Immature natural killer cell (primary cell): ENCODE measurements around the gene RAD52. TPM values are rescaled to one million over a fixed set of nuclear protein-coding genes. Genes with fewer than 3 reads are reported as not detected.

Source experiments
- DNase-seq, 3 donors: peaks; one replicate each; pipeline ENCODE4 v3.0.0; 2022; ENCODE audit warnings: mixed read lengths in 1 of 3
- H3K27ac Mint-ChIP-seq, 6 donors: one replicate each; pipeline ENCODE4 v1.8.0; 2020; ENCODE audit warnings: mixed read lengths in 6 of 6, mild to moderate bottlenecking in 5 of 6, inconsistent platforms in 4 of 6, moderate library complexity in 3 of 6
- H3K27me3 Mint-ChIP-seq, 3 donors: one replicate each; pipeline ENCODE4 v1.8.0; 2020 to 2021; ENCODE audit warnings: low read depth in 3 of 3, mild to moderate bottlenecking in 3 of 3, mixed read lengths in 3 of 3, moderate library complexity in 3 of 3, inconsistent platforms in 1 of 3
- H3K36me3 Mint-ChIP-seq, 3 donors: one replicate each; pipeline ENCODE4 v1.8.0; 2020; ENCODE audit warnings: mixed read lengths in 3 of 3, inconsistent platforms in 2 of 3, mild to moderate bottlenecking in 2 of 3
- H3K4me1 Mint-ChIP-seq, 2 donors: one replicate each; pipeline ENCODE4 v1.8.0; 2020; ENCODE audit warnings: inconsistent platforms in 2 of 2, mild to moderate bottlenecking in 2 of 2, mixed read lengths in 2 of 2, moderate library complexity in 1 of 2
- H3K4me3 Mint-ChIP-seq, 5 donors: one replicate each; pipeline ENCODE4 v1.8.0; 2020; ENCODE audit warnings: mild to moderate bottlenecking in 5 of 5, mixed read lengths in 5 of 5, inconsistent platforms in 3 of 5, moderate library complexity in 3 of 5
- H3K9me3 Mint-ChIP-seq, 6 donors: one replicate each; pipeline ENCODE4 v1.8.0; 2020; ENCODE audit warnings: mild to moderate bottlenecking in 6 of 6, mixed read lengths in 6 of 6, inconsistent platforms in 4 of 6, moderate library complexity in 3 of 6
- polyA plus RNA-seq, 3 donors: library from polyadenylated mRNA; unstranded; fragments of 300-500 nt; fragmentation: Illumina TruSeq; gene quantifications; one replicate each; pipeline ENCODE4 v1.2.3, GENCODE V29; 2021

Gene RAD52
- polyA plus RNA-seq, 3 donors from 2014 or later = 0.11 to 6.0 (median 4.9) TPM

DNA sequence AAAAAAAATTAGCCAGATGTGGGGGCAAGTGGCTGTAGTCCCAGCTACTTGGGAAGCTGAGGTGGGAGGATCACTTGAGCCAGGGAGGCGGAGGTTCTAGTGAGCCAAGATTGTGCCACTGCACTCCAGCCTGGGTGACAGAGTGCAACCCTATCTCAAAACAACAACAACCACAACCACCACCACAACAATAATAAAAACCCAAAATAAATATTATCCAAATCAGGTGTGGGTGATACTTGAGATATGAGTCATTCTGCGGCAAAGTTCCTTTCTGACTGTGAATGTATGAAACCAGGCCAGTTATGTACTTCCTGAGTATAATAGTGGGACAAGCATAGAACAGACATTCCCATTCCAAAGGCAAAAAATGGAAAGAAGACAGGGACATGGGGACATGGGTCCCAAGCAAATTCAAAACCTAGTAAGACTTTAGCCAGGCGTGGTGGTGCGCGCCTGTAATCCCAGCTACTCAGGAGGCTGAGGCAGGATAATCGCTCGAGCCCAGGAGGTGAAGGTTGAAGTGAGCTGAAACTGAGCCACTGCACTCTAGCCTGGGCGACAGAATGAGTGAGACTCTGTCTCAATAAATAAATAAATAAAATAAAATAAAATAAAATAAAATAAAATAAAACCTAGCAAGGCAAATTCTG is 31.8 kb upstream of the RAD52 start:
- H3K9me3 Mint-ChIP-seq = no peaks in the 10 kb centered on the region
- no peaks in the 10 kb centered on the region for H3K27me3 Mint-ChIP-seq
- H3K36me3 Mint-ChIP-seq = no peaks in the 10 kb centered on the region
- H3K27ac Mint-ChIP-seq = no peak overlapping the region
- no peak for DNase-seq
- no peak overlapping the region for H3K4me3 Mint-ChIP-seq
- no peaks in the 10 kb centered on the region for H3K4me1 Mint-ChIP-seq

DNA sequence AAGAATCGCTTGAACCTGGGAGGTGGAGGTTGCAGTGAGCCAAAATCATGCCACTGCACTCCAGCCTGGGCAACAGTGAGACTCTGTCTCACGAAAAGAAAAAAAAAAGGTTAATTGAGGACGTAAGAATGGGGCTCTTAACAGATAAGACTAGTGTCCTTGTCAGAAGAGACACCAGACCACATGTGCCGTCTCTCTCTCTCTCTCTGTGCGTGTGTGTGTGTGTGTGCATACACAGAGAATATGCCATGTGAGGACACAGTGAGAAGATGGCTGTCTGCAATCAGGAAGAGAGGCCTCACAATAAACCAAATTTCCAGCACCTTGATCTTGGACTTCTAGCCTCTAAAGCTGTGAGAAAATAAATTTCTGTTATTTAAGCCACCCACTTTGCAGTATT is 29.9 kb upstream of the RAD52 start:
- H3K27ac Mint-ChIP-seq = no peak overlapping the region
- H3K4me3 Mint-ChIP-seq = no peak overlapping the region
- no peaks in the 10 kb centered on the region for H3K4me1 Mint-ChIP-seq
- no peaks in the 10 kb centered on the region for H3K36me3 Mint-ChIP-seq
- DNase-seq = no peak
- no peaks in the 10 kb centered on the region for H3K9me3 Mint-ChIP-seq
- no peaks in the 10 kb centered on the region for H3K27me3 Mint-ChIP-seq

DNA sequence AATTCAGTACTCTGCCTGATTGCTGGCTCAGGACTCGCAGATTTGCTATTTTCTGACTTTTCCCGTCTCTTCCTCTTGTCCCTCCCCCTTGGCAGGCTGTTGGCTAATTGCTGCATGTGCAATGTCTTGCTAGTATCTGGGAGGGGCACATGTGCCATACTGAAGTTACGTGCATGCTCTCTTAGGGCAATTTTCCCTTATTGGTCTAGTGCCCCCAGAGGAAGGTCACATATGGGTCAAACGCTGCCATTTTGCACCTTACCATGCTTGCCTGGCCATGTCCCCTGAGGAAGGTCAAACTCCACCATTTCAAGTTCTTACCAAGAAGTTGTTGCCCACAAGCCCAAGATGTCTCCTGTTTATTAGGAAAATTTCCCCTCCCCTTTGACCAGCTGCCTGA is 27.7 kb upstream of the RAD52 start:
- H3K4me3 Mint-ChIP-seq = no peak overlapping the region
- H3K27ac Mint-ChIP-seq = no peak overlapping the region
- no peaks in the 10 kb centered on the region for H3K4me1 Mint-ChIP-seq
- H3K27me3 Mint-ChIP-seq = no peaks in the 10 kb centered on the region
- no peaks in the 10 kb centered on the region for H3K9me3 Mint-ChIP-seq
- H3K36me3 Mint-ChIP-seq = no peaks in the 10 kb centered on the region
- DNase-seq = no peak

DNA sequence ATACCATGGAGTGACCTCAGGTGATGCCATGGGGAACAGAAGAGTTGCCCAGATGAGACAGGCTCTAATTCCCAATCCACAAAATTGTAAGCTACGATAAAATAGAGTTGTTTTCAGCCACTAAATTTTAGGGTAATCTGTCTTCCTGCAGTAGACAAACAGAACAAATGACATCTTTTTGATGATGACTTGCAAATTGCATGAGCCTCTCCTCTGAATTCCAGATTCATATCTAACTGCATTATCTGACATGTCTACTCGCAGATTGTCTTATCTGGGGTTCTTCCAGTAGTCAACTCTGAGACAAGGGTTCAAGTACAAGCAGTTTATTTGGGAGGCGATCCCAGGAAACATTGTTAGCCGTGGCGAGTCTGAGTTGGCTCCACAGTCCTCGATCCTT is 27.1 kb upstream of the RAD52 start:
- Mint-ChIP-seq H3K27me3 (no peaks in the 10 kb centered on the region), H3K4me3 (no peak overlapping the region), H3K36me3 (no peaks in the 10 kb centered on the region), H3K9me3 (no peaks in the 10 kb centered on the region), H3K27ac (no peak overlapping the region), H3K4me1 (no peaks in the 10 kb centered on the region)
- DNase-seq = no peak

DNA sequence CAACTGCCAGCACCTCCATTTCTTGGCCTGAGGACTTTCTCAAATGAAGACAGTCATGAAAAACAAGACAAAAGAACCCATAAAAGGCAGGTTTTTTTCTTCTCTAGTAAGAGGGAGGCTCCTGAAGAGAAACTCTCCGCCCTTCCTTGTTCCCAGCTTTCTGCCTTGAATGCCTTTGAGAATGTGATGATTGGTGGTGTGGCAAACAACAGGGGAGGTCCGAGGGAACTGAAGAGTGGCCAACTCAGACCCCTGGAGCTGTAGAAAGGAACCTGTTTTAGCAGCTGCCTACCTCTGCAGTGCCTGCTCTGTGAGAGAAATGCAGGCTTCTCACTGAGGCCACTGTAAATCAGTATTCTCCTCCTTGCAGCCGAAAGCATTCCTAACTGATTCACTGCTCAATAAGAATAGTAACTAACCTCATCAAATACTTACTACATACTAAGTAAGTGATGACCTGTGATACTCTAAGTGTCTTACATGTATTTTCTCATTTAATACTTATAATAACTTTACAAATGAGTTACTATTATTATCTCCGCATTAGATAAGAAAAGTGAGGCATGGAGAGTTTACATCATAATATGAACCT is 24.9 kb upstream of the RAD52 start:
- no peak overlapping the region for H3K4me3 Mint-ChIP-seq
- no peaks in the 10 kb centered on the region for H3K4me1 Mint-ChIP-seq
- no peaks in the 10 kb centered on the region for H3K27me3 Mint-ChIP-seq
- no peaks in the 10 kb centered on the region for H3K36me3 Mint-ChIP-seq
- DNase-seq = no peak
- H3K9me3 Mint-ChIP-seq = no peaks in the 10 kb centered on the region
- H3K27ac Mint-ChIP-seq = no peak overlapping the region

DNA sequence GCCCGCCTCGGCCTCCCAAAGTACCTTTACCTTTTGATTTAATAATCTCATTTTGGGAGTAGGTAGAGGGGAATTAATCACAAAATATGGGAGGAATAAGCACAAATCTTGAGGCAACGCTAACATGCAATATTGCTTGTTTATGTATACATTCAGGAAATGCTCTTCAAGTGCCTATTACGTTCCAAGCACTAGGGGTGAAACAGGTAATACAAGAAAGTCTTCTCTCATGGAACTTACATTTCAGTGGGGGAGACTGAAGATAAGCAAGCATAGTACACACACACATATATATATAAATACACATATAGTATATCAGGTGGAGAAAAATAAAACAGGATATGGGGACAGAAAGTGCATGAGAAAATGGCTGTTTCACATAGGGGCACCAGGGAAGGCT is 22.5 kb upstream of the RAD52 start:
- H3K27me3 Mint-ChIP-seq = no peaks in the 10 kb centered on the region
- no peak overlapping the region for H3K27ac Mint-ChIP-seq
- H3K4me1 Mint-ChIP-seq = no peaks in the 10 kb centered on the region
- no peak for DNase-seq
- H3K36me3 Mint-ChIP-seq = no peaks in the 10 kb centered on the region
- no peaks in the 10 kb centered on the region for H3K9me3 Mint-ChIP-seq
- no peak overlapping the region for H3K4me3 Mint-ChIP-seq

DNA sequence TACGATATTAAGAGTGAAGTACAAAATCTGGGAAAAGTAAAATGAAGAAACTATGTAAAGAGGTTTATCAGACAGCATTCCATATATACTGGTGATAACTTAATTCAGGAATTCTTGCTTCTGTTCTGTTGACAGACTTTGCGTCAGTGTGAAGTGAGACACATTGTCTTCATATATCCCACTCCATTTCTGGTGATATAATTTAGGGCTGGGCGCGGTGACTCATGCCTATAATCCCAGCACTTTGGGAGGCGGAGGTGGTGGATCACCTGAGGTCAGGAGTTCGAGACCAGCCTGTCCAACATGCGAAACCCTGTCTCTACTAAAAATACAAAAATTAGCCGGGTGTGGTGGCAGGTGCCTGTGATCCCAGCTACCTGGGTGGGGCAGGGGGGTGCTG is 20.3 kb upstream of the RAD52 start:
- peaks cover 0 to 3% (median 0%) of the 10 kb centered on the region in 3 donors for H3K27me3 Mint-ChIP-seq
- no peaks in the 10 kb centered on the region for H3K36me3 Mint-ChIP-seq
- no peak for DNase-seq
- no peaks in the 10 kb centered on the region for H3K4me1 Mint-ChIP-seq
- no peaks in the 10 kb centered on the region for H3K9me3 Mint-ChIP-seq
- H3K27ac Mint-ChIP-seq = no peak overlapping the region
- no peak overlapping the region for H3K4me3 Mint-ChIP-seq

DNA sequence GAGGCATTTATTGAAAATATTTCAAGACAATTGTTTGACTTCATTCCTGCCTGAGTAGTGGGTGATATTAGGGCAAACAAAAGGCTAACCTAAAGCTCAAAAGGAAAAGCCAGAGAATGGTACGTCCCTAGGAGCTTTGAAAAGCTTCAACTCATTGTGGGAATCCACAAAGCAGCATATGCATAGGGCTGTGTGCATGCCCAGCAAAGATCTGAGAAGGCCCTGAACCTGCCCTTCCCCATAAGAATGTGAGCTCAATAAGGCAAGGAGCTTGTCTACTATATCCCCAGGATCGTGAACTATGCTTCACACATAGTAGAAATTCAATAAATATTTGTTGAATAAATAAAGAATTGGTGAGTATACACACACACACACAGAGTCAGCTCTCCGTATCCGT is 19.1 kb upstream of the RAD52 start:
- Mint-ChIP-seq H3K4me1 (no peaks in the 10 kb centered on the region), H3K9me3 (no peaks in the 10 kb centered on the region), H3K27me3 (peaks cover 0 to 4% (median 3%) of the 10 kb centered on the region in 3 donors)

DNA sequence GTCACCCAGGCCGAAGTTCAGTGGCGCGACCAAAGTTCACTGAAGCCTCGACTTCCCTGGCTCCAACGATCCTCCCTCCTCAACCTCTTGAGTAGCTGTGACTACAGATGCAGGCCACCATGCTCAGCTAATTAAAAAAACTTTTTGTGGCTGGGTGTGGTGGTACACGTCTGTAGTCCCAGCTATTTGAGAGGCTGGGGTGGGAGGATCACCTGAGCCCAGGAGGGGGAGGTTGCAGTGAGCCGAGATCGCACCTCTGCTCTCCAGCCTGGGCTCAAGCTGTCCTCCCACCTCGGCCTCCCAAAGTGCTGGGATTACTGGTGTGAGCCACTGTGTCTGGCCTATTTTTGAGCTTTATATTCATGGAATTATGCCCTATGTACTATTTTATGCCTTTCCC is 18.1 kb upstream of the RAD52 start:
- Mint-ChIP-seq H3K27me3 (peaks cover 0 to 4% (median 3%) of the 10 kb centered on the region in 3 donors), H3K9me3 (no peaks in the 10 kb centered on the region), H3K27ac (no peak overlapping the region), H3K36me3 (peaks cover 0 to 4% (median 0%) of the 10 kb centered on the region in 3 donors), H3K4me3 (no peak overlapping the region), H3K4me1 (no peaks in the 10 kb centered on the region)
- DNase-seq = no peak

More for the DNA sequence above, 19.1 kb upstream of the RAD52 start:
- Mint-ChIP-seq H3K36me3 (peaks cover 0 to 3% (median 0%) of the 10 kb centered on the region in 3 donors), H3K27ac (no peak overlapping the region), H3K4me3 (no peak overlapping the region)
- DNase-seq = no peak

DNA sequence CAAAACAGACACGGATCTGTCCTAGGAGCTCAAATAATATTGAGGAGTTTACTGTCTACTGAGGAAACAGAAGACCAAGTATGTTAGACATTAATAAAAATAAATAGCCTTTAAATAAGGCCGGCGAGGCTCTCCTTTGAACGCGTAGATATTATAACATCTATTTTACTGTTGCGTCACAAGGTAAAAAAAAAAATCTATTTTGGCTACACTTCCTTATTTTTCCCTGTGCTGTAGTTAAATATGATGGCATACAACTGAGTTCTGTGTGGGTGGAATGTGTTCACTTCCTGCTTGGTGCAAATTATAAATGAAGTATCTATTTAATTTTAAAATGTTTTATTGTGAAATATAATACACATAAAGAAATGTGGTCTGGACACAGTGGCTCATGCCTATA is 17.2 kb upstream of the RAD52 start:
- Mint-ChIP-seq H3K27ac (no peak overlapping the region), H3K36me3 (peaks cover 0 to 4% (median 0%) of the 10 kb centered on the region in 3 donors), H3K4me1 (peaks cover 4 to 6% of the 10 kb centered on the region in 2 donors)

DNA sequence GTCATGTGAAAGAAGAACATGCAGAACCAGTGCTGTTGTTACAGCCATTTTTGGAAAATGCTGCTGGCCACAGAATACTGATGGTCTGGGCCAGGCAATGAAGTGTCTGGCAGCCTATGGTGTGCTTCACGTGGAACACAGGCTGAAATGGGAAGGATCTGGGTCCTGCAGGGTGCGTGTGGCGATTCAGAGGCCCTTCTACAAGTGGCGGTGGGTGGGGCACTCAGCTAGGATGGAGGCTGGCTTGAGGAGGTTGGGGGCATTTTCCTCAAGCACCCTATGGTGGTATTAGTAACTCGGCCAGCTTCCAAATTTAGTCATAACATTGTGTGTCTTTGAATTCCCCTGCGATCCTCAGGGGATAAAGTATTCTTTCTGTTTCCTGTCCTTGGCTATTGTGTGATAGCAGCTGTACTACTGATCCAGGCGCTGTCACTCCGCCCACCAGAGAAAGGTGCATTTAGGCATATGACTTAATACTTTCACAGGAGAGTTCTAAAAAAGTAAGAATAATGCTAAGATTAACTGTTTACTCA is 9.2 kb upstream of the RAD52 start:
- DNase-seq = no peak
- Mint-ChIP-seq H3K9me3 (no peaks in the 10 kb centered on the region), H3K36me3 (peaks cover 0 to 4% (median 0%) of the 10 kb centered on the region in 3 donors), H3K27me3 (peaks cover 0 to 1% (median 0%) of the 10 kb centered on the region in 3 donors), H3K27ac (no peak overlapping the region), H3K4me3 (no peak overlapping the region), H3K4me1 (peaks cover 10 to 11% of the 10 kb centered on the region in 2 donors)

More for the DNA sequence above, 17.2 kb upstream of the RAD52 start:
- Mint-ChIP-seq H3K27me3 (peaks cover 0 to 4% (median 3%) of the 10 kb centered on the region in 3 donors), H3K4me3 (no peak overlapping the region), H3K9me3 (no peaks in the 10 kb centered on the region)
- DNase-seq = no peak

DNA sequence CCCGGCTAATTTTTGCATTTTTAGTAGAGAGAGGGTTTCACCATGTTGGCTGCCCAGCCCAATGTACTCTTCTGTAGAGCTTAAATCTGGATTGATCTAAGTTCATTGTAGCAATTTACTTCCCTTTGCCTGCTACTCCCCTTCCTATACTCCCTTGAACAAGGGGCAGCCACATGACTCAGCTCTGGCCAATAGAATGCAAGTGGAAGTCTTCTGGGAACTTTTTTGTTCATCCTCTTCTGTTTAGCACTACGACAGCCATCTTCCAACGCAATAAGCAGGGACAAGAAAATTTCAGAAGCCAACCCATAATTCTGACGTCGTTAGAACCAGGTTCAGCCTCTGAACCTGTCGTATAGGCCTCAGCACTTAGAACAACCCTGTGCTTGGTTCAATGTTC is 6.4 kb upstream of the RAD52 start:
- DNase-seq = no peak
- peaks cover 0 to 4% (median 2%) of the 10 kb centered on the region in 3 donors for H3K27me3 Mint-ChIP-seq
- peaks cover 0 to 2% of the 10 kb centered on the region in 2 donors for H3K4me1 Mint-ChIP-seq
- H3K27ac Mint-ChIP-seq = no peak overlapping the region
- no peaks in the 10 kb centered on the region for H3K9me3 Mint-ChIP-seq
- peaks cover 0 to 3% (median 0%) of the 10 kb centered on the region in 3 donors for H3K36me3 Mint-ChIP-seq
- no peak overlapping the region for H3K4me3 Mint-ChIP-seq

DNA sequence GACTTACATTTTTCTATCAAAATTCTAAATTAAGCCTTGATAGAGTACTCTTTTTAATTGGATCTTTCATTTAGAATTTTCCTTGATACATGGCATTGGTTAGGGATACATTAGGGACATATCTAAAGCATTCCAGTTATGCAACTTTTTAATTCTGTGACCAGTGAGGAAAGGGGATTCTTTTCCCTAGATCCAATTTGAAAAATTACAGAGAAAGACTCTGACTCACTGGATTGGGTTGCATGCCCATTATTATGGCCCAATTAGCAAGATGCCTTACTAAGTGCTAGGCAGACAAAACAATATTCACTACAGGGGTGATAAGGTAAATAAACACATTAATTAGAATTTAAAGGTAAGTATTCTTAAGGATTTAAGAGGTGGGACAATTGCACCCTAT is 5.2 kb upstream of the RAD52 start:
- Mint-ChIP-seq H3K27me3 (peaks cover 5 to 13% (median 13%) of the 10 kb centered on the region in 3 donors), H3K9me3 (no peaks in the 10 kb centered on the region)

DNA sequence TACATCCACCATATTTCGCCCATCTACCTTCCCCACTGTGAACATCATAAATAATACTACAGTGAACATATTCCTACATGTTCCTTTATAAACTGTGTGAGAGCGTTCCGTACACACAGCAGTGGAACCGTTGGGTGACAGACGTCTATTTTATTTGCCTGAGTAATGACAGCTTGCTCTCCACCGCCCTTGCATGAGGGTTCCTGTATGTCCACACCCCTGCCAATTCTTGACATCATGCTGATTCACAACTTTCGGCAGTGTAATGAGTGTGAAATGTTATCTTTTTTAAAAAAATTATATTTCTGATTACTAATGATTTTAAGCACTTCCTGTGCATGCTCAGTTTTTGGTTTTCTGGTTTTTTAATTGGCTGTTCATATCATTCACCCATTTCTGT is 4.3 kb upstream of the RAD52 start:
- Mint-ChIP-seq H3K27ac (peak overlapping the region in 2 of 6 donors; percentile 13 to 43), H3K4me3 (no peak overlapping the region), H3K36me3 (no peaks in the 10 kb centered on the region), H3K9me3 (no peaks in the 10 kb centered on the region), H3K4me1 (peaks cover 9 to 10% of the 10 kb centered on the region in 2 donors), H3K27me3 (peaks cover 12 to 23% (median 21%) of the 10 kb centered on the region in 3 donors)
- no peak for DNase-seq

More for the DNA sequence above, 5.2 kb upstream of the RAD52 start:
- DNase-seq = no peak
- no peak overlapping the region for H3K4me3 Mint-ChIP-seq
- H3K4me1 Mint-ChIP-seq = peaks cover 0 to under 1% of the 10 kb centered on the region in 2 donors
- no peak overlapping the region for H3K27ac Mint-ChIP-seq
- H3K36me3 Mint-ChIP-seq = no peaks in the 10 kb centered on the region
